NCI-H1417 (cell line): Measurements from ENCODE around the gene KRTAP9-4.
"Not testable (repeated sequence)": the region's sequence is repeated elsewhere in the genome, so short reads cannot be mapped to it uniquely, and the experiment has no call there.

ENCODE experiments used
- DNase-seq, 3 experiments: peaks; one replicate each; lab custom pipeline; 2025; lab: John Stamatoyannopoulos, UW

The KRTAP9-4 gene

DNA sequence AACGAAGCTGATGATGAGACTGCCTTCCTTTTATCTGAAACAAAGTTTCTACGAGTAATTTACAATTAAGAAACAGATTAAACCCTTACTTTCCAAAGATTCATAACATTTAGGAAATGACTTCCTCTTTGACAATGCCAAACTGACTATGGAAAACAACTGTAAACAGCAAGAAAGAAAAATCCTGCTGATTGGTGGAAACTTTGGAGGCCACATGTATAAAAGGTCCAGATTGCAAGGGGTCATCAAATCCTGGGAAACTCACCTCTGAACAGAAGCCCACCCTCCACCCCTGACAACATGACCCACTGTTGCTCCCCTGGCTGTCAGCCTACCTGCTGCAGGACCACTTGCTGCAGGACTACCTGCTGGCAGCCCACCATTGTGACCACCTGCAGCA, 15.6 kb downstream of the KRTAP9-4 start, which contains the start of gene KRTAP9-6:
TSS of gene KRTAP9-6 (plus strand) at position 301 of the 400 bp plus-strand sequence. CDS start at position 301, 0 bp downstream.
- DNase-seq: no peak

DNA sequence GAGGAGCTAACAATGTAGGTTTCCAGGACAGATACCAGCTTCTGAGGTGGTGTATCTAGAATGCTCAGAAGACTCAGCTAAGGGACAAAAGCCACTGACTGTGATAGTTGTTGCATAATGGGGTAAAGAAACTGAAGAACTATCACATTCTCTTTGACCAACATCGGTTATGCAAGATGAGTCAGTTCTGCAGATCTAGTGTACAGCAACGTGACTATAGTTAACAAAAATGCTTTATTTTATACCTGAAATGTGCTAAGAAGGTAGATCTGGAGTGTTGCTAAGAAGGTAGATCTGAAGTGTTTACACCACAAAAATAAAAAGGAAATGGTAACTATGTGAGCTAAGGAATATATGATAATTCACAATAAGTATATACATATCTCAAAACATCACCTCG, 18.2 kb downstream of the KRTAP9-4 start:
- DNase-seq: no peak

DNA sequence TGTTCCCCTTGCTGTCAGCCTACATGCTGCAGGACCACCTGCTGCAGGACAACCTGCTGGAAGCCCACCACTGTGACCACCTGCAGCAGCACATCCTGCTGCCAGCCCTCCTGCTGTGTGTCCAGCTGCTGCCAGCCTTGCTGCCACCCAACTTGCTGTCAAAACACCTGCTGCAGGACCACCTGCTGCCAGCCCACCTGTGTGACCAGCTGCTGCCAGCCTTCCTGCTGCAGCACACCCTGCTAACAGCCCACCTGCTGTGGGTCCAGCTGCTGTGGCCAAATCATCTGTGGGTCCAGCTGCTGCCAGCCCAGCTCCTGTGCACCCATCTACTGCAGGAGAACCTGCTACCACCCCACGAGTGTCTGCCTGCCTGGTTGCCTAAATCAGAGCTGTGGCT, 21.8 kb downstream of the KRTAP9-4 start:
- not testable (repeated sequence) for DNase-seq

DNA sequence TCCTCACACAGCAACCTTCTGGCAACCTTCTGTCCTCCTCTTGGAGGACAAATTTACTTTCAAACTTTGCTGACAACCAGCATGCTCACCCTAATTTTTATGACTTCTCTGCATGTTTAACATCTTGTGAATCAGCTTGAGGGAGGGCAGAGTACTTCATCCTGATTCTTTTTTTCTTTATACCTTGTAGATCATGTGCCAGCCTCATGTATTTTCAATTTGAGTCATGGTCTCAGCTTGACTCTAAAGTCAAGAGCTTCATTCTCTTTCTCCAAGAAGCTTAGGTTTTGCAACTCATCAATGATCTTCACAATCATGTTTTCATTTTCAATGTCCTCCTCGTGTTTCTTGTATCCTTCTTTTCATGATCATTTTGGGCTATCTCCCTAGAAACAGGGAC, 22.4 kb downstream of the KRTAP9-4 start:
- DNase-seq: no peak

DNA sequence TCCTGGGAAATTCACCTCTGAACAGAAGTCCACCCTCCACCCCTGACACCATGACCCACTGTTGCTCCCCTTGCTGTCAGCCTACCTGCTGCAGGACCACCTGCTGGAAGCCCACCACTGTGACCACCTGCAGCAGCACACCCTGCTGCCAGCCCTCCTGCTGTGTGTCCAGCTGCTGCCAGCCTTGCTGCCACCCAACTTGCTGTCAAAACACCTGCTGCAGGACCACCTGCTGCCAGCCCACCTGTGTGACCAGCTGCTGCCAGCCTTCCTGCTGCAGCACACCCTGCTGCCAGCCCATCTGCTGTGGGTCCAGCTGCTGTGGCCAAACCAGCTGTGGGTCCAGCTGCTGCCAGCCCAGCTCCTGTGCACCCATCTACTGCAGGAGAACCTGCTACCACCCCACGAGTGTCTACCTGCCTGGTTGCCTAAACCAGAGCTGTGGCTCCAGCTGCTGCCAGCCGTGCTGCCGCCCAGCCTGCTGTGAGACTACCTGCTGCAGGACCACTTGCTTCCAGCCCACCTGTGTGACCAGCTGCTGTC, 26.2 kb downstream of the KRTAP9-4 start, which contains the start of gene KRTAP9-7:
TSS of gene KRTAP9-7 (plus strand) at position 51 of the 543 bp plus-strand sequence. CDS start at position 51, 0 bp downstream.
- DNase-seq: not testable (repeated sequence)

DNA sequence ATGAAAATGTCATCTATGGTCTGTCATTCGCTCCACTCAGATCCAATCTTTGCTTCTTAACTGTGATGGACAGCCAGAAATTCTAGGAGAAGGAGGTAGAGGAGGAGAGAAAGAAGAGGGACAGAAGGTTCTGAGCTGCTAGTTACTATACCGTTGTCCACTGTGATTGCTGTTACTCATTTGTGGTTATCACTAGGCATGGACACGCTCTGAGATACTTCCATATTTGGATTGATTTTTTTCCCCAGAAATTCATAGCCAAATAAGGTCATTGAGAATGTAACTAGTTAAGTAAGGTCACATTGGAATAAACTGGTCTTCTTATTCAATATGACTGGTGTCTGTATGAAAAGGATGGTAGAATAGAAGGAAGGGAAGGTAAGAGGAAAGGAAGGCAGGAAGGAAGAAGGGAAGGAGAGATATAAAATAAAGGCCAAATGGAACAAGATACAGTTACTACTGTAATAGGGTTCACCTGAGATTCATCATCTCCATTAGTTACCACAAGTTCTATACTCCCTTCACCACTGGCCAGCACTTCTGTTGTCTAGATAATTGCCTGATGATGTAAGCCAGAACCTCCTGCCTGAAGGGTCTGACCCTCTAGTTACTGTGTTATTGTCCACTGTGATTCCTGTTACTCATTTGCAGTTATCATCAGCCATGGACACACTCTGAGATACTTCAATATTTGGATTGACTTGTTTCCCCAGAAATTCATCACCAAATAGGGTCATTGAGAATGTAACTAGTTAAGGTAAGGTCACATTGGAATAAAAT, 28.9 kb downstream of the KRTAP9-4 start:
- DNase-seq: no peak

DNA sequence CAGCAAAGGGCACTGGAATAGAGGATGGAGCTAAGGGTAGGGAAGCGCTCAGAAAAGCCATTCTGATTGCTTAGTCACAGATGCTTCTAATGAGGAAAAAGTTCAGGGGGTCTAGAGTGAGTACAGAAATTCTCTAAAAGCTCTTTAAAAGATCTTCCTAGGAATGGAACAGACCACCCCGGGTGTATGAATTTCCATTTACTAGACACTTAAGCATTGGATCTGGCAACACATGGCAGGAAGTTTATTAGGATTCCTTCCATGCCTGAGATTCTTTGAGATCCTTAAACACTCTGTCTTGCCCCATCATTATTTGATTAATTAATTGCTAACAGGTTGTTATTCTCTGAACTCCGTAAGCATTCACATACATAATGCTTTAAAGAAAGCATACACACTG, 34.6 kb downstream of the KRTAP9-4 start:
- DNase-seq: no peak

DNA sequence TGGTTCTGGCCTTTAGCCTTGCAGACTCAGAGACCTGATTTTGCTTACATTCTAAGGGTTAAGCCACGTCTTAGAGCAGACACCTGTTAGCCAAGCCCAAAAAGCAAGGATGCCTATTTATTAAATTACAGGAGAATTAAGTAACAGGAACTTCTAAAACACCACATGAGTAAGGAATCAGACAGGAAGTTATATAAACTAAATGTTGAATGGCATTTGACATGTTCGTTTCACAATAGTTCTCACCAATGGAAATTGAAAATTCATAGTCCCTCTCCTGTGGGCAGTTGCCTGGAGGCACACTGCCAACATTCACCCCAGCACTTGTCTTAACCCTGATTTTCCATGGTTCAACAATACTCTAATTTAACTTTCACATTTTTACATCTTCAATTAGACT, 35.1 kb downstream of the KRTAP9-4 start:
- no peak for DNase-seq

DNA sequence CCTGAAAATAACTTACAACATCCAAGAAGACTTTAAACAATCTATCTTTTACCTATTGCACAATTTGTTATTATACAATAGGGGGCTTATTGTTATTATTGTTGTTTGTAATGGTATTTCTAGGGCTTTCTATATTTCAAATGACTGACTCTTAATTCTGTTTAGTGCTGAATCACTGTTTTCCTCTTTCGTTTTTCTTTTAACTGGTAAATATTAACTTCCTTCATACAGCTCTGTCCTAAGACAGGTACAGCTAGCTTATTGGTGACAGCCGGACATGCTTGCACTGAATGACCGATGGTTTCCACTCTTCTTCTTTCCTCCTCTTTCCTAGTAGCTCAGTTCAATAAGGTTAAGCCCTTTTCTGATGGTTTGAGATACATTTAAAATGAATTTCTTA, 37.6 kb downstream of the KRTAP9-4 start:
- no peak for DNase-seq

DNA sequence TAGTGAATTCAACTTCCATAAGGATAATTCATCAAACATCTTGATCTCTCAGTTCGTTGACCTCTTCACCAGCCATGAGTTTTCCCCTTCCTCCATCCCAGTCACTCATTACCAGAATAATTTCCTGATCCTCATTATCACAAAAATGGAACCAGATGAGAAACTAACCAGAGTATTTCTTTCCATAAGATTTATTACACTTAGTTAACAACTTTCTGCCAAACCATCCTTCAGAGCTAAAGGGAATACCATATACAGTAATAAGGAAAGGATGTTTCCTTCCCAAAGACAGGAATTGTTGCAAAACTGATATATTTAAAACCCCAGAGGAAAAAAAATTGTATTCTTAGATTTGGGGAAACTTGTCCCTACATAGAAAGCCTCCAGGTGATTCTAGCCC, 44.5 kb downstream of the KRTAP9-4 start:
- no peak for DNase-seq

DNA sequence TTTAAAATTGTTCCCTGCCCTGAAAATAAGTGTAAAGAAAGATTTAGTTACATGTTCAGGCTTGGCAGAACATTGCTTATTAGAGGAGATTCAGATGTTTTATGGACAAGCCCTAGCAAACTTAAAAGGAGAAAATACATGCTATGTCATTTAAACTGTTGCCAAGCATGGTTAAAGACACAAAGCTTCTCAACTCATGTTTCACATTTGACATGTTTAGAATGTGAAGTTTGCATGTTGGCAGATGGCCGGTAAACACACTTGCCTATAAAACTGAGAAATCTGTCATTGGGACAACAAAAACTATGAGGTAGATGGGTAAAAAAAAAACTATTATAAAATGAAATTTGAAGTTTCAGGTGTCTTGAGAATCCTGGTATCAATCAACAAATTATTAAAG, 47.4 kb downstream of the KRTAP9-4 start:
- DNase-seq: no peak

DNA sequence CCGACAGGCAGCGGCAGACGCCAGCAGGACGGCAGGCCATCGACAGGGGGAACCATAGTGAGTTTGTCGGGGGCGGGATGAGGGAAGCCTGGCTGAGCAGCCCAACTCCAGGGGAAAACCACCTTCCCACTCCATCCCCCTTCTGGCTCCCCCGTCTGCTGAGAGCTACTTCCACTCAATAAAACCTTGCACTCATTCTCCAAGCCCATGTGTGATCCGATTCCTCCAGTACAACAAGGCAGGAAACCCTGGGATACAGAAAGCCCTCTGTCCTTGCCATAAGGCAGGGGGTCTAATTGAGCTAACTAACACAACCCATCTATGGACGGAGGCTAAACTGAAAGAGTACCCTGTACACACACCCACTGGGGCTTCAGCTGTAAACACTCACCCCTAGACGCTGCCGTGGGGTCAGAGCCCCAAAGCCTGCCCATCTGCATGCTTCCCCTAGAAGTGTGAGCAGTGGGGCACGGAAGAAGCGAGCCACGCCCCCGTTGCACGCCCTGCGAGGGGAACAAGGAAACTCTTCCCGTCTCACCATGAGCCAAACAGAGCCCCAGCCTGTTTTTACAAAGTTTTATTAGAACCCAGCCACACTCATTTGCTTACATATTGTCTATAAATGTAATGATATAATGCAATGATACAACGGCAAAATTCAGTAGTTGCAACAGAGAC, 49.1 kb downstream of the KRTAP9-4 start:
- no peak for DNase-seq
